GM12878 (cell line): Measurements from ENCODE around the gene LARGE1. TPM values are rescaled to one million over a fixed set of nuclear protein-coding genes. Genes with fewer than 3 reads are reported as not detected.

Experiments used
- BRCA1 ChIP-seq: IDR thresholded peaks from 2 replicates; pipeline ENCODE4 v1.6.1; 2011; ENCODE audit warnings: low read depth, low read length, improper control_type of control experiment
- EGR1 ChIP-seq, 2 experiments: IDR thresholded peaks; 1 replicate in 1 of 2; 2 replicates in 1 of 2; pipeline ENCODE4 v1.6.1; 2011 to 2012; ENCODE audit warnings: low read depth in 2 of 2, low read length in 2 of 2, borderline replicate concordance in 1 of 2, mild to moderate bottlenecking in 1 of 2, moderate library complexity in 1 of 2
- FOXK2 ChIP-seq: fragments of 450-650 bp; IDR thresholded peaks from 2 replicates; pipeline ENCODE4 v1.6.1; 2017; ENCODE audit warnings: mild to moderate bottlenecking, moderate library complexity
- GABPA ChIP-seq: IDR thresholded peaks from 2 replicates; pipeline ENCODE4 v1.6.1; 2014; ENCODE audit warnings: antibody characterized with exemption, low read depth, mild to moderate bottlenecking, inconsistent platforms
- HDGF ChIP-seq: fragments of 450-650 bp; IDR thresholded peaks from 2 replicates; pipeline ENCODE4 v1.6.1; 2016; ENCODE audit warnings: antibody characterized with exemption
- HSF1 ChIP-seq: fragments of 150-350 bp; IDR thresholded peaks from 2 replicates; pipeline ENCODE4 v1.6.1; 2014; ENCODE audit warnings: mild to moderate bottlenecking, low read depth, low read length
- IKZF1 ChIP-seq: fragments of 450-650 bp; conservative IDR thresholded peaks from 2 replicates; pipeline ENCODE4 v1.6.1; 2017; ENCODE audit warnings: antibody characterized with exemption, mild to moderate bottlenecking
- IKZF2 ChIP-seq, 2 experiments: fragments of 450-650 bp; IDR thresholded peaks; 2 replicates each; pipeline ENCODE4 v1.6.1; 2017; ENCODE audit warnings: mild to moderate bottlenecking in 2 of 2, moderate library complexity in 2 of 2
- IRF4 ChIP-seq: IDR thresholded peaks from 2 replicates; pipeline ENCODE4 v1.6.1; 2011; ENCODE audit warnings: low read depth, low read length
- JUND ChIP-seq: IDR thresholded peaks from 2 replicates; pipeline ENCODE4 v1.6.1; 2012; ENCODE audit warnings: low read depth, mild to moderate bottlenecking, low read length, improper control_type of control experiment, moderate library complexity
- KAT2A ChIP-seq: conservative IDR thresholded peaks from 2 replicates; pipeline ENCODE4 v1.6.1; 2011; ENCODE audit warnings: low read depth, low read length; ENCODE audit not compliant: control insufficient read depth
- KDM1A ChIP-seq: fragments of 200-600 bp; sonication (generic); IDR thresholded peaks from 2 replicates; pipeline ENCODE4 v1.6.1; 2016; ENCODE audit warnings: borderline replicate concordance
- PAX8 ChIP-seq: fragments of 450-650 bp; IDR thresholded peaks from 2 replicates; pipeline ENCODE4 v1.6.1; 2017; ENCODE audit warnings: mild to moderate bottlenecking, moderate library complexity
- POLR2A ChIP-seq: IDR thresholded peaks from 2 replicates; pipeline ENCODE4 v1.6.1; 2011; ENCODE audit warnings: low read depth, mild to moderate bottlenecking, low read length
- RELA ChIP-seq: fragments of 450-650 bp; IDR thresholded peaks from 2 replicates; pipeline ENCODE4 v1.8.0; 2014; ENCODE audit warnings: borderline replicate concordance; ENCODE audit not compliant: partially characterized antibody
- SIX5 ChIP-seq: IDR thresholded peaks from 2 replicates; pipeline ENCODE4 v1.6.1; 2011; ENCODE audit warnings: mild to moderate bottlenecking, low read depth, low read length, moderate library complexity; ENCODE audit not compliant: severe bottlenecking
- SP1 ChIP-seq: IDR thresholded peaks from one replicate; pipeline ENCODE4 v1.6.1; 2011; ENCODE audit warnings: low read depth, low read length
- TARDBP ChIP-seq: IDR thresholded peaks from 2 replicates; pipeline ENCODE4 v1.6.1; 2016; ENCODE audit warnings: borderline replicate concordance
- ZNF274 ChIP-seq: IDR thresholded peaks from one replicate; pipeline ENCODE4 v1.8.0; 2011; ENCODE audit not compliant: insufficient read length, insufficient read depth
- ZNF687 ChIP-seq: fragments of 450-650 bp; IDR thresholded peaks from 2 replicates; pipeline ENCODE4 v1.6.1; 2017; ENCODE audit warnings: mild to moderate bottlenecking, moderate library complexity
- polyA plus RNA-seq, 11 experiments: library from polyadenylated mRNA; depleted of rRNA in 4 of 11; unstranded in 6 of 11; stranded (reverse) in 5 of 11; fragments of >200 nt; fragmentation: Nextera tagmentation in 4 of 11; fragmentation: Illumina TruSeq in 1 of 11; extraction: Ambion mirVana in 4 of 11; extraction: Trizol in 1 of 11; gene quantifications; 1 replicate in 1 of 11; 2 replicates in 10 of 11; pipeline versions ENCODE4 v1.2.1 to v1.2.3, GENCODE V29; 2011 to 2016; ENCODE audit warnings: inconsistent platforms in 2 of 11, missing spikeins in 2 of 11, low read depth in 1 of 11
- total RNA-seq, 4 experiments: library from RNA; depleted of rRNA in 3 of 4; stranded (reverse); fragments of >200 nt in 3 of 4; fragmentation: Illumina TruSeq in 1 of 4; extraction: Trizol in 1 of 4; gene quantifications; 2 replicates each; pipeline versions ENCODE4 v1.2.1 to v1.2.3, GENCODE V29; 2013 to 2021
- TF ChIP-seq, protein P1 (sequence below): fragments of 450-650 bp; IDR thresholded peaks from 2 replicates; pipeline ENCODE4 v1.6.1; 2016; ENCODE audit warnings: mild to moderate bottlenecking
- TF ChIP-seq, protein P2 (sequence below): IDR thresholded peaks from 2 replicates; pipeline ENCODE4 v1.6.1; 2012; ENCODE audit warnings: low read length, inconsistent platforms
- TF ChIP-seq, protein P3 (sequence below): IDR thresholded peaks from 2 replicates; pipeline ENCODE4 v1.6.1; 2012; ENCODE audit warnings: low read depth, low read length, improper control_type of control experiment

LARGE1 gene
- total and polyA plus RNA-seq, 10 of the 15 experiments (the other 5 are each of a cell fraction or from before 2014, with no cell fraction given): 3.2 to 41.4 (median 17.3) TPM

- no peak for TF ChIP-seq ZNF687
- 0 out of 3 replicates have a peak, but pooled peaks of 1 of the 2 experiments have one; percentile 20 for TF ChIP-seq EGR1 (IDR thresholded peaks at IDR 0.05; ENCODE audit: borderline replicate concordance in 1 of 2, low read depth in 2 of 2, low read length in 2 of 2)
- TF ChIP-seq JUND: no peak
- TF ChIP-seq SP1: no peak
- no peak for TF ChIP-seq SIX5
- no peak for TF ChIP-seq FOXK2
- TF ChIP-seq, protein P1, sequence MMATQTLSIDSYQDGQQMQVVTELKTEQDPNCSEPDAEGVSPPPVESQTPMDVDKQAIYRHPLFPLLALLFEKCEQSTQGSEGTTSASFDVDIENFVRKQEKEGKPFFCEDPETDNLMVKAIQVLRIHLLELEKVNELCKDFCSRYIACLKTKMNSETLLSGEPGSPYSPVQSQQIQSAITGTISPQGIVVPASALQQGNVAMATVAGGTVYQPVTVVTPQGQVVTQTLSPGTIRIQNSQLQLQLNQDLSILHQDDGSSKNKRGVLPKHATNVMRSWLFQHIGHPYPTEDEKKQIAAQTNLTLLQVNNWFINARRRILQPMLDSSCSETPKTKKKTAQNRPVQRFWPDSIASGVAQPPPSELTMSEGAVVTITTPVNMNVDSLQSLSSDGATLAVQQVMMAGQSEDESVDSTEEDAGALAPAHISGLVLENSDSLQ: peak; percentile 69; the same call in 1 of the 2 replicates
- TF ChIP-seq KAT2A: no peak
- TF ChIP-seq PAX8: peak; percentile 95
- no peak for TF ChIP-seq ZNF274
- no peak for TF ChIP-seq RELA
- TF ChIP-seq GABPA: no peak
- TF ChIP-seq, protein P2, sequence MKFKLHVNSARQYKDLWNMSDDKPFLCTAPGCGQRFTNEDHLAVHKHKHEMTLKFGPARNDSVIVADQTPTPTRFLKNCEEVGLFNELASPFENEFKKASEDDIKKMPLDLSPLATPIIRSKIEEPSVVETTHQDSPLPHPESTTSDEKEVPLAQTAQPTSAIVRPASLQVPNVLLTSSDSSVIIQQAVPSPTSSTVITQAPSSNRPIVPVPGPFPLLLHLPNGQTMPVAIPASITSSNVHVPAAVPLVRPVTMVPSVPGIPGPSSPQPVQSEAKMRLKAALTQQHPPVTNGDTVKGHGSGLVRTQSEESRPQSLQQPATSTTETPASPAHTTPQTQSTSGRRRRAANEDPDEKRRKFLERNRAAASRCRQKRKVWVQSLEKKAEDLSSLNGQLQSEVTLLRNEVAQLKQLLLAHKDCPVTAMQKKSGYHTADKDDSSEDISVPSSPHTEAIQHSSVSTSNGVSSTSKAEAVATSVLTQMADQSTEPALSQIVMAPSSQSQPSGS: peak; percentile 84
- no peak for TF ChIP-seq HSF1
- TF ChIP-seq TARDBP: no peak
- TF ChIP-seq KDM1A: no peak
- TF ChIP-seq POLR2A: 0 out of 2 replicates have a peak, but pooled peaks have one; percentile 6
- peak; percentile 79 for TF ChIP-seq IRF4
- peak; percentile 86 for TF ChIP-seq IKZF1
- no peak for TF ChIP-seq BRCA1
- TF ChIP-seq IKZF2 (IDR thresholded peaks at IDR 0.05): peak; percentile 91 to 92
- no peak for TF ChIP-seq HDGF
- TF ChIP-seq, protein P3, sequence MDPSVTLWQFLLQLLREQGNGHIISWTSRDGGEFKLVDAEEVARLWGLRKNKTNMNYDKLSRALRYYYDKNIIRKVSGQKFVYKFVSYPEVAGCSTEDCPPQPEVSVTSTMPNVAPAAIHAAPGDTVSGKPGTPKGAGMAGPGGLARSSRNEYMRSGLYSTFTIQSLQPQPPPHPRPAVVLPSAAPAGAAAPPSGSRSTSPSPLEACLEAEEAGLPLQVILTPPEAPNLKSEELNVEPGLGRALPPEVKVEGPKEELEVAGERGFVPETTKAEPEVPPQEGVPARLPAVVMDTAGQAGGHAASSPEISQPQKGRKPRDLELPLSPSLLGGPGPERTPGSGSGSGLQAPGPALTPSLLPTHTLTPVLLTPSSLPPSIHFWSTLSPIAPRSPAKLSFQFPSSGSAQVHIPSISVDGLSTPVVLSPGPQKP: no peak
Measured at GRCh38 chr22:33299245-33299956, 620.9 kb downstream of the LARGE1 start (continued).
